SIG-M5 treated with dmso at 0.1 percent for 504 hours (cell line): Measurements from ENCODE around the gene NTS.
A peak's percentile ranks its signal among the peaks of the same experiment; 100 is the strongest.

Source experiments
- DNase-seq: peaks from one replicate; lab custom pipeline; 2025; ENCODE audit not compliant: unreplicated experiment; lab: John Stamatoyannopoulos, UW

Gene NTS

GRCh38 chr12:85874031-85874461 is at the start of gene NTS:
NTS (plus strand) TSS chr12:85874295; CDS start chr12:85874404, 109 bp downstream.
- peak; percentile 47 for DNase-seq

- no peak for DNase-seq
Measured at GRCh38 chr12:85825746-85826145, 48.3 kb upstream of the NTS start.

GRCh38 chr12:85828576-85828975 is 45.5 kb upstream of the NTS start:
- no peak for DNase-seq

- DNase-seq: no peak
Measured at GRCh38 chr12:85829391-85829790, 44.7 kb upstream of the NTS start.

- no peak for DNase-seq
Measured at GRCh38 chr12:85831327-85831990, 42.6 kb upstream of the NTS start.

GRCh38 chr12:85833579-85833978 is 40.5 kb upstream of the NTS start:
- no peak for DNase-seq

- no peak for DNase-seq
Measured at GRCh38 chr12:85834378-85834777, 39.7 kb upstream of the NTS start.

- no peak for DNase-seq
Measured at GRCh38 chr12:85835426-85836196, 38.5 kb upstream of the NTS start.

- DNase-seq: no peak
Measured at GRCh38 chr12:85836197-85837090, 37.7 kb upstream of the NTS start, which contains the start of gene RASSF9. RASSF9 (minus strand) TSS chr12:85836409; CDS start chr12:85836201, 208 bp downstream.

GRCh38 chr12:85843606-85844310 is 30.3 kb upstream of the NTS start:
- no peak for DNase-seq

- no peak for DNase-seq
Measured at GRCh38 chr12:85849344-85849743, 24.8 kb upstream of the NTS start.

GRCh38 chr12:85855305-85855704 is 18.8 kb upstream of the NTS start:
- no peak for DNase-seq

GRCh38 chr12:85856966-85857365 is 17.1 kb upstream of the NTS start:
- no peak for DNase-seq

GRCh38 chr12:85865890-85866289 is 8.2 kb upstream of the NTS start:
- no peak for DNase-seq

GRCh38 chr12:85866986-85867776 is 6.9 kb upstream of the NTS start:
- peak; percentile 36 for DNase-seq

- DNase-seq: peak; percentile 57
Measured at GRCh38 chr12:85872497-85873091, 1.5 kb upstream of the NTS start.

- no peak for DNase-seq
Measured at GRCh38 chr12:85877459-85877858, 3.4 kb downstream of the NTS start.

- no peak for DNase-seq
Measured at GRCh38 chr12:85883763-85884162, 9.7 kb downstream of the NTS start.

GRCh38 chr12:85894653-85895052 is 20.6 kb downstream of the NTS start:
- no peak for DNase-seq
